PFSK-1 (cell line): Measurements from ENCODE around the gene SEPTIN1.

Experiments
- FOXP2 ChIP-seq: optimal IDR thresholded peaks from 2 replicates; pipeline ENCODE3; 2011; ENCODE audit warnings: borderline replicate concordance, control low read depth, inconsistent platforms; ENCODE audit not compliant: insufficient read depth; ENCODE audit errors: extremely low read length, extremely low read depth
- POLR2AphosphoS5 ChIP-seq: IDR thresholded peaks from 2 replicates; pipeline ENCODE4 v1.6.1; 2012; ENCODE audit warnings: low read depth, mild to moderate bottlenecking, control low read depth, low read length, moderate library complexity
- SIN3A ChIP-seq: IDR thresholded peaks from 2 replicates; pipeline ENCODE4 v1.6.1; 2012; ENCODE audit warnings: mild to moderate bottlenecking, low read length, moderate library complexity, borderline replicate concordance; ENCODE audit not compliant: insufficient read depth
- TAF1 ChIP-seq: IDR thresholded peaks from 2 replicates; pipeline ENCODE4 v1.6.1; 2012; ENCODE audit warnings: low read length, control low read depth, borderline replicate concordance; ENCODE audit not compliant: insufficient read depth
- TF ChIP-seq, protein P1 (sequence below), 2 experiments: IDR thresholded peaks; 2 replicates each; pipeline versions ENCODE4 v1.6.1 to v1.8.0; 2011 to 2012; ENCODE audit warnings: low read depth in 2 of 2, low read length in 2 of 2, control low read depth in 1 of 2, inconsistent platforms in 1 of 2, mild to moderate bottlenecking in 1 of 2, moderate library complexity in 1 of 2; ENCODE audit not compliant: insufficient read depth in 1 of 2

Gene SEPTIN1

DNA sequence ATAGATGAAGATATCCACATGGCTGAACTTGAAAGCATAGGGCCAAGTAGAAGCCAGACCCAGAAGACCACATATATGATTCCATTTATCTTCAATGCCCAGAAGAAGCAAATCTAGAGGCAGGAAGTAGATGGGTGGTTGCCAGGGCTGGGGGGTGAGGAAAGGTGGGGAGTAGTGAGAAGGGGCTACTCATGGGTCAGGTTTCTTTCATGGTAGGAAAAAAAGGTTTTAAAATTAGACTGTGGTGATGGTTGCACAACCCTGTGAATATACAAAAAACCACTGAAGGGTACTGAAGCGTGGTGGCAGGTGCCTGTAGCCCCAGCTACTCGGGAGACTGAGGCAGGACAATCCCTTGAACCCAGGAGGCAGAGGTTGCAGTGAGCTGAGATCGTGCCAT is 32.7 kb downstream of the SEPTIN1 start:
- TF ChIP-seq, protein P1, sequence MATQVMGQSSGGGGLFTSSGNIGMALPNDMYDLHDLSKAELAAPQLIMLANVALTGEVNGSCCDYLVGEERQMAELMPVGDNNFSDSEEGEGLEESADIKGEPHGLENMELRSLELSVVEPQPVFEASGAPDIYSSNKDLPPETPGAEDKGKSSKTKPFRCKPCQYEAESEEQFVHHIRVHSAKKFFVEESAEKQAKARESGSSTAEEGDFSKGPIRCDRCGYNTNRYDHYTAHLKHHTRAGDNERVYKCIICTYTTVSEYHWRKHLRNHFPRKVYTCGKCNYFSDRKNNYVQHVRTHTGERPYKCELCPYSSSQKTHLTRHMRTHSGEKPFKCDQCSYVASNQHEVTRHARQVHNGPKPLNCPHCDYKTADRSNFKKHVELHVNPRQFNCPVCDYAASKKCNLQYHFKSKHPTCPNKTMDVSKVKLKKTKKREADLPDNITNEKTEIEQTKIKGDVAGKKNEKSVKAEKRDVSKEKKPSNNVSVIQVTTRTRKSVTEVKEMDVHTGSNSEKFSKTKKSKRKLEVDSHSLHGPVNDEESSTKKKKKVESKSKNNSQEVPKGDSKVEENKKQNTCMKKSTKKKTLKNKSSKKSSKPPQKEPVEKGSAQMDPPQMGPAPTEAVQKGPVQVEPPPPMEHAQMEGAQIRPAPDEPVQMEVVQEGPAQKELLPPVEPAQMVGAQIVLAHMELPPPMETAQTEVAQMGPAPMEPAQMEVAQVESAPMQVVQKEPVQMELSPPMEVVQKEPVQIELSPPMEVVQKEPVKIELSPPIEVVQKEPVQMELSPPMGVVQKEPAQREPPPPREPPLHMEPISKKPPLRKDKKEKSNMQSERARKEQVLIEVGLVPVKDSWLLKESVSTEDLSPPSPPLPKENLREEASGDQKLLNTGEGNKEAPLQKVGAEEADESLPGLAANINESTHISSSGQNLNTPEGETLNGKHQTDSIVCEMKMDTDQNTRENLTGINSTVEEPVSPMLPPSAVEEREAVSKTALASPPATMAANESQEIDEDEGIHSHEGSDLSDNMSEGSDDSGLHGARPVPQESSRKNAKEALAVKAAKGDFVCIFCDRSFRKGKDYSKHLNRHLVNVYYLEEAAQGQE (IDR thresholded peaks at IDR 0.05; ENCODE audit: insufficient read depth in 1 of 2, low read depth in 2 of 2, low read length in 2 of 2): no peak

DNA sequence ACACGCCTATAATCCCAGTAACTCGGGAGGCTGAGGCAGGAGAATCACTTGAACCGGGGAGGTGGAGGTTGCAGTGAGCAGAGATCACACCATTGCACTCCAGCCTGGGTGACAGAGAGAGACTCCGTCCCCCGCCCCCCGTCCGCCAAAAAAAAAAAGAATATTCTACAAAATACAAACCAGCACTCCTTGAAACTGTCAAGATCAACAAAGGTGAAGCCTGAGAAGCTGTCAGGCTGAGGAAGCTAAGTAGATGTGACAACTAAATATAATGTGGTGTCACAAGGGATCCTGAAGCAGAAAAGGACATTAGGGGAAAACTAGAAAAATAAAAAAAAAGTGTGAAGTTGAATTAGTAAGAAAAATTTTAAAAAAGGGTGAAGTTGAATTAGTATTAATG is 33.4 kb downstream of the SEPTIN1 start:
- TF ChIP-seq FOXP2 (no peak), POLR2AphosphoS5 (no peak)

DNA sequence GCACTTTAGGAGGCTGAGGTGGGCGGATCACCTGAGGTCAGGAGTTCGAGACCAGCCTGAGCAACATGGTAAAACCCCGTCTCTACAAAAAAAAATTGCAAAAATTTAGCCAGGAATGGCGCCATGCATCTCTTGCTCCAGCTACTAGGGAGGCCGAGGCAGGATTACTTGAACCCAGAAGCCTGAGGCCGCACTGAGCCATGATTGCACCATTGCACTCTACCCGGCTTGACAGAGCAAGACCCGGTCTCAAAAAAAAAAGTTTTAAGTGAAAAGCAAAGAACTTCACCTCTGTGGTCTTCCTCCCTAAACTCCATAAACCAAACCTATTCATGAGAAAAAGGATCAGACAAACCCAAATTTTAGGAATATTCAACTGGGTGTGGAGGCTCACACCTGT is 34.2 kb downstream of the SEPTIN1 start:
- TF ChIP-seq, protein P1 (IDR thresholded peaks at IDR 0.05; ENCODE audit: insufficient read depth in 1 of 2, low read depth in 2 of 2, low read length in 2 of 2): no peak
- TF ChIP-seq SIN3A: no peak
- no peak for TF ChIP-seq POLR2AphosphoS5

DNA sequence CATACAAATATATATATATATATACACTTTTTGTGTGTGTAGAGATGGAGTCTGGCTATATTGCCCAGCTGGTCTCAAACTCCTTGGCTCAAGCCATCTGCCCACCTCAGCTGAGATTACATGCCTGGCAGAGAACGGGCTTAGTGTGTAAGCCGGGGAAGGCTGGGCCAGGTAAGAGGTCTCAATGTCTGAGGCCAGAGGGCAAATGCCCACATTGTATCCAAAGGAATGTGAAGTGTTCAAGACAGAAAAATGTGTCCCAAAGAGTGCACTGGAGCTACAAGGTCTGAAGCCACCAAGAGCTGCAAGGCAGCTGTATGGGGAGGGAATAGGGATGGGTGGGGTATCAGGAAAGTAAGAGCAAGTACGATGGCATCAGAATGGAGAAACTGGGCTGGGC is 36.1 kb downstream of the SEPTIN1 start:
- TF ChIP-seq FOXP2: no peak
- TF ChIP-seq, protein P1 (IDR thresholded peaks at IDR 0.05; ENCODE audit: insufficient read depth in 1 of 2, low read depth in 2 of 2, low read length in 2 of 2): no peak
- no peak for TF ChIP-seq TAF1
- TF ChIP-seq SIN3A: no peak
- TF ChIP-seq POLR2AphosphoS5: no peak

DNA sequence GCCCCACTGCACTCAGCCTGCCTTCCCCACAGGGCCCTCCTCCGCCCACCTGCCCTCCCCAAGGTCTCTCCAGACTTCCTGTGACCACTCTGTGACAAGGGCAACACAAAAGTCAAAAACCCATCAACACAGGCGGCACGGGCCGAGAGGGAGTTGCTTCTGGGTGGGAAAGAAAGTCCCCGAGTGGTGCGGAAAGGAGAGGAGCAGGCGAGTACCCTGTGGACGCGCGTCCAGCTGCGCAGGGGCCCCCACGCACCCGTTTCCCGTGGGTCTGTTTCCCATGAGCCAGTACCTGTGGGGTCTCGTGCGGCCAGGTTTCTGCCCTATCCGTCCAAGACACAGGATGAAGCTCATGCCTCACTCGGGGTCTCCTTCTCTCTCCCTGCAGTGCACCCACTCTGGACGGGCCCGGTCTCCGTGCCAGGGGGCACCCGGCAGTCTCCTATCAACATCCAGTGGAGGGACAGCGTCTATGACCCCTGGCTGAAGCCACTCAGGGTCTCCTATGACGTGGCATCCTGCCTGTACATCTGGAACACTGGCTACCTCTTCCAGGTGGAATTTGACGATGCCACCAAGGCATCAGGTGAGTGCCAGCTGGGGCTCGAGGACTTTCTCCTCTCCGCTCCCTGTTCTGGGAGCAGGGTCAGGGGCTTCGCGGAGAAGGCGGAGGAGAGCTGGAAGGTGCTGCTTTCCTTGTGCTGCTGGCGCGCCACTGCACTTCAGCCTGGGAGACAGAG is 39.4 kb downstream of the SEPTIN1 start:
- TF ChIP-seq SIN3A: no peak
- no peak for TF ChIP-seq TAF1
- no peak for TF ChIP-seq FOXP2

DNA sequence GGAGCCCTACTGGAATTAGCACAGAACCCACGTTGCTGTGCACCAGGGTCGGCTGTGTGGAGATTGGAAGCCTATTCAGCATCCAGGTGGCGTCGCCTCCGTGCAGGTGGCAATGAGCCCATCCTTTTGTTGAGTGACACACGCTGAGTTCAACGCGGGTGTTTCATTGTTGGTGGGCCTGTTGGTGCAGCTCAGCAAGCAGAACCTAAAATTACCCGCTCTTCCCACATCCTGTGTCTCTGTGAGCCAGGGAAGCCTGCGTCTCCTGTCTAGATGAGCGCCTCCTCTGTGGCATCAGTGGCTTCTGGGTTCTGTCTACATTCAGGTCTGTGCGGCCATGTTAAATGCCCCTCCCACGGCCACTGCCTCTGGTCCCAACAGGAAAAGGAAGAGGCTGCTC is 41.7 kb downstream of the SEPTIN1 start:
- TF ChIP-seq, protein P1 (IDR thresholded peaks at IDR 0.05; ENCODE audit: insufficient read depth in 1 of 2, low read depth in 2 of 2, low read length in 2 of 2): no peak
- no peak for TF ChIP-seq TAF1
- no peak for TF ChIP-seq SIN3A
- TF ChIP-seq FOXP2: no peak
- TF ChIP-seq POLR2AphosphoS5: no peak
